LoVo (cell line): ENCODE results near the gene DUSP22.

ENCODE experiments used
- DNase-seq: peaks from one replicate; pipeline ENCODE4 v3.0.0-alpha.2; 2016; ENCODE audit warnings: low spot score

DUSP22 gene

GRCh38 chr6:296151-297122 is 4.2 kb downstream of the DUSP22 start:
- DNase-seq: no peak

GRCh38 chr6:297571-298232 is 5.4 kb downstream of the DUSP22 start:
- no peak for DNase-seq

- no peak for DNase-seq
Observed at GRCh38 chr6:298233-299103, 6.2 kb downstream of the DUSP22 start.

- DNase-seq: no peak
Observed at GRCh38 chr6:299104-299980, 7.1 kb downstream of the DUSP22 start.

- DNase-seq: no peak
Observed at GRCh38 chr6:300026-300425, 7.7 kb downstream of the DUSP22 start.

GRCh38 chr6:300494-301198 is 8.4 kb downstream of the DUSP22 start:
- DNase-seq: no peak

- no peak for DNase-seq
Observed at GRCh38 chr6:301526-301925, 9.2 kb downstream of the DUSP22 start.

- no peak for DNase-seq
Observed at GRCh38 chr6:301929-302705, 9.8 kb downstream of the DUSP22 start.

GRCh38 chr6:302760-303159 is 10.5 kb downstream of the DUSP22 start:
- DNase-seq: no peak

GRCh38 chr6:303263-303662 is 11.0 kb downstream of the DUSP22 start:
- no peak for DNase-seq

- DNase-seq: no peak
Observed at GRCh38 chr6:303948-304558, 11.8 kb downstream of the DUSP22 start.

GRCh38 chr6:304833-305370 is 12.6 kb downstream of the DUSP22 start:
- no peak for DNase-seq

- DNase-seq: no peak
Observed at GRCh38 chr6:305371-306206, 13.3 kb downstream of the DUSP22 start.

- no peak for DNase-seq
Observed at GRCh38 chr6:306641-307061, 14.4 kb downstream of the DUSP22 start.

GRCh38 chr6:307065-307814 is 15.0 kb downstream of the DUSP22 start:
- no peak for DNase-seq

- DNase-seq: no peak
Observed at GRCh38 chr6:307874-308273, 15.6 kb downstream of the DUSP22 start.

- no peak for DNase-seq
Observed at GRCh38 chr6:308307-308706, 16.0 kb downstream of the DUSP22 start.
